ENCODE data around the gene PSMD9. TPM values are rescaled to one million over a fixed set of nuclear protein-coding genes. Genes with fewer than 3 reads are reported as not detected.
"Not testable (repeated sequence)": the region's sequence is repeated elsewhere in the genome, so short reads cannot be mapped to it uniquely, and the experiment has no call there.

PSMD9 gene
- total RNA-seq, 1 donor from 2014 or later: 46.2 TPM

- Histone ChIP-seq H3K36me3 (no peaks in the 10 kb centered on the region), H3K27me3 (no peaks in the 10 kb centered on the region), H3K4me1 (peaks cover 16% of the 10 kb centered on the region), H3K9me3 (no peaks in the 10 kb centered on the region), H3K27ac (peak overlapping the region; percentile 74), H3K4me3 (peak overlapping the region in 1 of 2 donors; percentile 11)
- intact Hi-C loops (cut with DNase I): no loop called here
- TF ChIP-seq POLR2A (IDR thresholded peaks at IDR 0.05) (no peak), CTCF (IDR thresholded peaks at IDR 0.05) (no peak), POLR2AphosphoS5 (IDR thresholded peaks at IDR 0.05; ENCODE audit: insufficient read depth in 1 of 2, low read depth in 1 of 2) (no peak)
- DNase-seq (ENCODE audit: extremely low spot score in 2 of 2): no peak
Observed at GRCh38 chr12:121925358-121925695, 36.7 kb downstream of the PSMD9 start.

GRCh38 chr12:121926874-121927706, 38.5 kb downstream of the PSMD9 start:
- TF ChIP-seq CTCF (IDR thresholded peaks at IDR 0.05) (no peak), POLR2A (IDR thresholded peaks at IDR 0.05) (no peak), POLR2AphosphoS5 (IDR thresholded peaks at IDR 0.05; ENCODE audit: insufficient read depth in 1 of 2, low read depth in 1 of 2) (no peak)
- no peak overlapping the region for H3K4me3 ChIP-seq
- H3K4me1 ChIP-seq: peaks cover 22% of the 10 kb centered on the region
- no peaks in the 10 kb centered on the region for H3K27me3 ChIP-seq
- DNase-seq (ENCODE audit: extremely low spot score in 2 of 2): no peak
- intact Hi-C loops (cut with DNase I): no loop called here
- H3K9me3 ChIP-seq: no peaks in the 10 kb centered on the region
- H3K27ac ChIP-seq: no peak overlapping the region
- H3K36me3 ChIP-seq: no peaks in the 10 kb centered on the region

GRCh38 chr12:121927813-121928212, 39.2 kb downstream of the PSMD9 start:
- Histone ChIP-seq H3K36me3 (no peaks in the 10 kb centered on the region), H3K27me3 (no peaks in the 10 kb centered on the region), H3K4me1 (peaks cover 22% of the 10 kb centered on the region), H3K9me3 (no peaks in the 10 kb centered on the region), H3K4me3 (no peak overlapping the region), H3K27ac (no peak overlapping the region)
- DNase-seq (ENCODE audit: extremely low spot score in 2 of 2): no peak
- TF ChIP-seq POLR2A (IDR thresholded peaks at IDR 0.05): no peak
- no peak for TF ChIP-seq CTCF (IDR thresholded peaks at IDR 0.05)
- no peak for TF ChIP-seq POLR2AphosphoS5 (IDR thresholded peaks at IDR 0.05; ENCODE audit: insufficient read depth in 1 of 2, low read depth in 1 of 2)
- intact Hi-C loops (cut with DNase I): no loop called here

- H3K27me3 ChIP-seq; H3K27ac ChIP-seq; DNase-seq (ENCODE audit: extremely low spot score in 2 of 2); H3K9me3 ChIP-seq; intact Hi-C loops (cut with DNase I); H3K36me3 ChIP-seq; H3K4me3 ChIP-seq: not testable (repeated sequence)
- H3K4me1 ChIP-seq: peaks cover 11% of the 10 kb centered on the region
Observed at GRCh38 chr12:121929545-121929944, 41.0 kb downstream of the PSMD9 start.

- intact Hi-C loops (cut with DNase I): no loop called here
- no peak for DNase-seq (ENCODE audit: extremely low spot score in 2 of 2)
- Histone ChIP-seq H3K4me3 (no peak overlapping the region), H3K9me3 (no peaks in the 10 kb centered on the region), H3K36me3 (no peaks in the 10 kb centered on the region), H3K27ac (peak overlapping the region; percentile 16), H3K4me1 (peaks cover 5% of the 10 kb centered on the region), H3K27me3 (no peaks in the 10 kb centered on the region)
- TF ChIP-seq CTCF (IDR thresholded peaks at IDR 0.05) (no peak), POLR2AphosphoS5 (IDR thresholded peaks at IDR 0.05; ENCODE audit: insufficient read depth in 1 of 2, low read depth in 1 of 2) (no peak), POLR2A (IDR thresholded peaks at IDR 0.05) (no peak)
Observed at GRCh38 chr12:121930862-121931261, 42.3 kb downstream of the PSMD9 start.

Data from vagina (tissue), 2 donors.